GM19240 (cell line): ENCODE data around the gene PPP1R12B.
"Not testable (repeated sequence)": the region's sequence is repeated elsewhere in the genome, so short reads cannot be mapped to it uniquely, and the experiment has no call there.

Experiments used
- DNase-seq: peaks from one replicate; pipeline ENCODE4 v3.0.0; 2011; ENCODE audit warnings: low spot score; ENCODE audit not compliant: insufficient read length

Gene PPP1R12B

DNA sequence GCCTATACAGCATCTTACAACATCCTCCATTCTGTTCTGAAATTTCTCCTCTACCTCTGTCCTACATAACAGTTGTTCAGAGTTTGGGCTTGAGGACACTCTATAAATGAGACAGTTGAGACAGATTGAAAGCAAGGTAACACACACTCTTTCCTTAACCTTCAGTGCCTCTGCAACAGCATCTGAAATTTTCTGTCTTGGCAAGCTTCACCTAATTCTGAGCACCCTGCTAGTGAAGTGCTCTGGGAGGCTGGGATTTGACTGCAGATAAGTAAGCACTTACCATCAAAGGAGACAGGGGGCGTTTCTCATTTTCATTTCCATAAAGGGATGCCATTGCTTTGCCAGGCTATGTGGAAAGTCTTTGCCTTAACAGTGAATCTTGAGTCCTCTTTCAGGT, 53.3 kb downstream of the PPP1R12B start:
- not testable (repeated sequence) for DNase-seq

DNA sequence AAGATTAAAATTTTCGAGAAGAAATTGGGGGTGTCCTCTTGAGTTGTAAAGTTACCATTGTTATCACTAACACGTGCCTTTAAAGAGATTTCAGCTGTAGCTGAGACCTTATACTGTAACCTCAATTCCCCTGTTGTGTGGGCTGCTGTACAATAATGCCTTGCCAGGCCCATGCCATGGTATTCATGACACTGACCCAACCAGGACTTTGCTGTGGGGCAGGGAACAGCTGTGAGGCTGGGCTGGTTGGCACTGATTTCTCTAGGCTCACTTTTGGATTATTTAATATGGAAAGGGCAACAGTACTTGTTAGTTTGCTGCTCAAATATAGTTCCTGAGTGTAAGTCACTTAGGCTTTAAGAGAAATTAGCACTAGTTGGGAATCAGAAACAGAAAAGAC, 54.9 kb downstream of the PPP1R12B start:
- DNase-seq = not testable (repeated sequence)

DNA sequence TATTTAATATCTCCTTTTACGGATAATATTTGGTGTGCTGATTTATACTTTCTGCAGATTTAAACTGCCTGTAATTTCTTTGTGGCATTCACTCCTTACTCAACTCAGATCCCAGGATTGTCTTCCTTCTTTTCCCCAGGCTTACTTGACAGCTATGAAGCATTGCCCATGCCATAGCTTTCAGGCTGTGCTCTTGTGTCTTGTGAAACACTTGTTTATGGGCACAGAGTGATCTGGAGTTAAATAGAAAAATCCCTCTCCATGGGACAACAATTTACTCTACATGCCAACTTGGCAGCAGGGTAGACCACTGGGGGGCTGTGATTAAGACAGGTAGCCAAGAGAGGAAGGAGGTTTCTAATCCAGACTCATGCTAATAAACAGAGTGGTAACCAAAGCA, 57.4 kb downstream of the PPP1R12B start:
- no peak for DNase-seq

DNA sequence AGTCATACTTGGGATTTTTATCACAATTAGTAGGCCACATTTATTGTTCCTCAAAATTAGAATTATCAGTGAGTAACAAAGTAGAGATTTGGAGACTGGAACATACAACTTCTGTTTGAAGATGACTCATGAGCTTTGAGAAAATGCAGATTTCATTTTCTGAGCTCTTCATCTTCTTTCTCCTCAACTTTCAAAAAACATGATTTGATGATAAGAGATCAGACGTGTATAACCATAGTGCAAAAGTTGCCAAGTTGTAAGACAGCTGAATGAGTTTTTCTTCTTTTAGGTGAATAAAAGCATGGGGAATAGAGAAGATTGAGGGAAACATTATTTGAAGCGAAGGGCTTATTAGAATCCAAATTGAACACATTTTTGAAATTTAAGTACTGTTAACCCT, 58.4 kb downstream of the PPP1R12B start:
- DNase-seq = not testable (repeated sequence)

DNA sequence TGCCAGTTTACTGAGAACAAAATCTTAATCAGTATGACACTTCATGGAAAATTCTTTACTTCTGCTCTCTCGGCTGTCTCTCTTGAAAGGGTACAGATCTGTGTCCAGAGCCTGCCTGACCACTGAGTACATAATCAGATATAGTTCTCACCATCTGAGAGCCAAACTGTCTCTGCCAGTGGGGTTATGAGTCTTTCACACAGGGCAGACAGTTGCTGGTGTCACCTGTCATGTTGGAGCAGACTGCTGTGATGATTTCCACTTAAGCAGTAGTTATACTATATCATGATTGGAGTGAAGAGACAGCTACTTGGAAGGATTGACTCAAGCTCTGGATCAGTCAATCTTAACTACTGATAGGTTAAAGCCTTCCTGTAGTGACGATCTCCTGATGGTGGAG, 58.9 kb downstream of the PPP1R12B start:
- not testable (repeated sequence) for DNase-seq

DNA sequence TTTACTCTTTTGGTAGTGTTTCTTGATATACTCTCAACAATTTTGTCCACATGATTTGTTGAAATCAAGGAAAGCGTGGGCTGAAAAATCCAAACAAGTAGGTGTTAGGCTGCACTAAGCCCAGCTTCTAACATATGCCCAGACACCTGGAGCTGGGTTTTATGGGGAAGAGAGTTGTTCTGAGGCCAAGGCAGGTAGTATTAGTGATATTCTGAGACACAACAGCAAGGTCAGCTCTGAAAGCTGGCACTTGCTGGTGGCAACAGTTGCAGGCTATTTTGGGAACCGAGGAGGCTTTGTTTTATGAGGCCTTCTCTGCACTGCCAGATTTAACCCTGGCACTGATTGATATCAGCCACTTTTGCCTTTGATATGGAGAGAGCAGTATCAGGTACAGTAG, 61.8 kb downstream of the PPP1R12B start:
- DNase-seq = not testable (repeated sequence)

DNA sequence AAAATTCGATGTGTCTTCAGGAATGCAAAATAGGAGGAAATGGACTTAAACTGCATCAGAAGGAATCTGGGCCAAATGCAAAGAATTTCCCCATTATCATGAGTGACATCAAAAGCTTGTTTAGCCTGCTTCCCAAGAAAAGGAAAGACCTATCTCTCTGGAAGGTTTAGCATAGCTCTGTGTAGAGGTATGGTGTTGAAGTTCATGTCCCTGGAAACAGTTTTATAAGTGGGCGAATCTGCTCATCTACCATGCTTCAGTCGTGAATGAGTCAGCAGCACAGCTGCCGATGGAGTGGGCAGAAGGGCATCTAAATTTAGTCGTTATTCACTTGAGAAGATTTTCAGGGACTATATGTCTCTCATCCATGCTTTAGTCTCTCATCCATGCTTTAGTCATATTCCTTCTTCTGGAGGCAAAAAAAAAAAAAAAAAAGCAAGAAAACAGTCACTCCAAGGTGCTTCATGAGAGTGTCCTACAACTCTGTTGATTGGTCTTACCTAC, 62.4 kb downstream of the PPP1R12B start:
- not testable (repeated sequence) for DNase-seq

DNA sequence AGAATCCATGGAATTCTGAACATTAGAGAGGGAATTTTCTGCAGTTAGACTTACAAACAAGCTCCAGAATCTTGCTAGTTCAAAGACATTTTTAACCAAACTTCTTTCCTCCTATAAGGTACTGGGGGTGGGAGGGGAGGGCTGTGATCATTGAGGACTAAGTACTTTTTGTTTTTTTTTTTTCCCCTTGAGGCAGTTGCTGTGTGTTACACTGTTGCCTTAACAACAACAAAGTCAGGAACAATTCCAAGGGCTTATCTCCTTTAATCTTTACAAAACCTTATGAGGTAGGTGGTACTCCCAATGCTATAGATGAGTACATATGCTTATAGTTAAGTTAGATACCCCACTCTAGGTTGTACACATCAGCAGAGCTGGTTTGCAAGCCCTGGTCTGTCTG, 62.9 kb downstream of the PPP1R12B start:
- DNase-seq = no peak

DNA sequence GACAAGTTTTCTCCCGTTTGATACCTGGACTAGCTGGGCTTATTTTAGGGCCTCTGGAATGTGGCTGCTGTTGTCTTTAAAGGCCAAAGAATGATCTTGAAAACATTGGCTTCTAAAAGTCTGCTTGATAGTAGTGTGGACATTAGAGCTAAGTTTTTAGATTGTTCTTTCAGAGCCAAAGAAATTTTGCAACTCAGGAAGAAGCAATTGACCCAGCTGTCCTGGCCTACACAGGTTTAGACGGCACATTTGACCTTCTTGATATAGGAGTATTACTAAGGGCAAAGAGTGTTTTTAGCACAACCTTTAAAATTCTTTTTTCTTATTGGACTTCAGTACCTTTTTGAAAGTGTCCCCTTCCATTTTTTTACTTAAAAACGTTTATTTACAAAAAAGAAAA, 63.9 kb downstream of the PPP1R12B start:
- not testable (repeated sequence) for DNase-seq

DNA sequence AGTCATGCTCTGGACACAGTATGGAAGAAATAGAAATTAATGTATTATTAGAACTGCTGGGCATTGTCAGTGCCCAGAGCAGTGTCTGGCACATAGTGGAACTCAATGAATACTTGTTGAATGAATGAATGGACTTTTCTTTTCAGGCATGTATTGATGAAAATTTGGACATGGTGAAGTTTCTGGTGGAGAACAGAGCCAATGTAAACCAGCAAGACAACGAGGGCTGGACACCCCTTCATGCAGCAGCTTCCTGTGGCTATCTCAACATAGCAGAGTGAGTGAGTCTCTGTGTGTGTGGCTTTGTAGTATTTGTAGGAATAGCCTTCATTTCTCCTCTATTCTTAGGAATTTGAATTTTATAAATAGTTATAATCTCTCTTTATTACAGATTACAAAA, 68.1 kb downstream of the PPP1R12B start:
- DNase-seq = no peak

DNA sequence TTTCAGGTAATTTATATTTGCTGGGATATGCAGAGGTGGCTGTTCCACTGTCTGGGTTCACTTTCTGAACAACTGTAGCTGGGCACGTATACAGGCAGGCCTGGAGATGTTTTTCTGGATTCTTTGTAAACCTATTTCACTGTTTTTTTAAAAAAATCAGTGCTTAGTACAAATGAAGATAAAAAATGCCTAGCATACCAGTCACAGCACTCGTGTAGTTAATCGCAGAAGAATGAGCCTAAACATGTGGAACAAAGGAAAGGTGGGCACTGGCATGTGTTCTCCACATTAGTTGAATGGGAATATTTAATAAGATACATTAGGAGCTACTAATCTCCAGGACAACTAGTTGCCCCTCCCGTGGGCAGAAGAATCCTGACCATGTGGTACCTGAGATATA, 68.6 kb downstream of the PPP1R12B start:
- not testable (repeated sequence) for DNase-seq

DNA sequence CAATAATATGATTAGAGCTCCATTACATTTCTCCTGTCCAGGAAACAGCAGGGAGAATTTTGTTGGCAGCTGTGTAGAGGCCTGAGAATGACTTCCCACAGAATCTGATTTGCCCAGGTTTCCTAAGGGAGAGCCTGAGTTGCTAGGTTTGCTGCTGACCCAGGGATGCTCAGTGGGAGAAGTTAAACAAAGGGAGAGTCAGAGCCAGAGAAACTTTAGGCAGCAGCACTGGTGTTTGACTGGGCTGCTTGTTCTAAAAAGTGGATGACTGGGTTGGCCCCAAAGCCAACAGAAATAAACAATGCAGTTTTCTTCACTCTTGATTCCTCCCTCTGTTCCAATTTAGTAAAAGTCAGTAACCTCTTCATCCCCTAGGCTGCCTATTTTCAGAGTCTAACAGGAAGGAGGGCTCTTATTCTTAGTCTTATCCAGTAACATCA, 69.3 kb downstream of the PPP1R12B start:
- DNase-seq = not testable (repeated sequence)

DNA sequence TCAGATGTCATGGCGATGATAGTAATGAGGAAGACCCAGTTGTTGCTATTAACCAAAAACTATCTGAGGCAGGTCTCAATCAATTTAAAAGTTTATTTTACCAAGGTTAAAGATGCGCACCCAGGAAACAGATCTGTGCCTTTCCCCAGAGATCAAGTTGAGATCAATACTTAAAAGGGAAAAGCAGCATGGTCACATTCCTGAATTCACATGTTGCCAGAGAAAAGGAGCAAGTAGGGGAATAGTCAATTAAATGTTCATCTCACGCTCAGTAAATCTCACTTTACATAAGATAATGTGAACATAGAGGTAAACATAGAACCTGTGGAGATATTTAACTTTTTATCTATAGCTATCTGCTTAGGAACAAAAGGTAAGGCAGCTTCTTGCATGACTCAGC, 71.2 kb downstream of the PPP1R12B start:
- DNase-seq = not testable (repeated sequence)

DNA sequence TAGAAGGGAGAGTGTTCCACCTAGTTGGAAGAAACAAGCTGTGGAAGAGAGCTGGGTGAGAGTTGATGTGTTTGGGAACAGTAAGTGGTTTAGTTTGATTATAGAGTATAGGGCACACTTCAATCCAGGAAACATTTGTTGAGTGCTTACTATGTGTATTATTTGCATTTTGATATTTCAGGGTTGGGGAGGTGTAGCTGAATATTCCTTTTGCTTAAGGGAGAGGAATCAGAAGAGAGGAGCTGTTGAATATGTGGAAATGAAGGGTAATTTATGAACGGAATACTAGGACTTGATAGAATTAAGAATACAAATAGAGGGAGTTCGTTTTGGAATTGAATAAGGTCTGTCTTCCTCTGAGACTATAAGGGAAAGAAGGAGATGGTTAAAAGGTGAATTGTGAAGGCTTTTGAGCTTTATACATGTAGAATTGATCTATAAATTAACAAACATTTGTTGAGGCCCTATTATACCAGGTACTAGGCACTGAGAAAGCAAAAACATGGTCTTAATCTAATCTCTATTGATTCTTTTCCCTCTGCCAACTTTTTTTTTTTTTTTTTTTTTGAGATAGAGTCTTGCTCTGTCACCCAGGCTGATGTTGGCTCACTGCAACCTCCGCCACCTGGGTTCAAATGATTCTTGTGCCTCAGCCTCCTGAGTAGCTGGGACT, 72.1 kb downstream of the PPP1R12B start:
- DNase-seq = not testable (repeated sequence)

DNA sequence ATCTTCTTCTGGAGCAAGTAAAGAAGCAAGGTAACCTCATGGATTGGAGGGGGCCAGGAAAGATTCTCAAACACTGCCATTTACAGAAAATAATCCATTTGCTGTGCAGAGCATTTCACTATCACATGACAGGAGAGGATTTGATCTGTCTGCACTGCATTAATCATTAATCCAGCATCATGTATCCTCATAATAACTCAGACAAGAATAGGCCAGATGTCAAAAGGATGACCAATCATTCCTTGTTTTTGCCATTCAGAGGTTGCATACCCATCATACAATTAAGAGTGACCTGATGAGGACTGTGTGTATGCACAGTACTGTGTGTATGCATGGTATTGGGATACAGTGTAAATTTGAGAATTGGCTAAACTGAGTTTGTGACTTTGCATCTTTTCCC, 74.2 kb downstream of the PPP1R12B start:
- not testable (repeated sequence) for DNase-seq

DNA sequence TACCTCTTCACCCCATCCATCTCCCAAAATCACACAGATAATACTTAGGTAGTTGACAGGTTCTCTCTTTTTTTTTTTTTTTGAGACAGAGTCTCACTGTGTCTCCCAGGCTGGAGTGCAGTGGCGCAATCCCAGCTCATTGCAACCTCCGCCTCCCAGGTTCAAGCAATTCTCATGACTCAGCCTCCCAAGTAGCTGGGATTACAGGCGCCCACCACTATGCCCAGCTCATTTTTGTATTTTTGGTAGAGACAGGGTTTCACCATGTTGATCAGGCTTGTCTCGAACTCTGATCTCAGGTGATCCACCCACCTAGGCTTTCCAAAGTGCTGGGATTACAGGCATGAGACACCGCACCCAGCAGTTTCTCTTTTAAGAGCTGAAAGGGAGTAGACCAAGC, 75.8 kb downstream of the PPP1R12B start:
- not testable (repeated sequence) for DNase-seq

DNA sequence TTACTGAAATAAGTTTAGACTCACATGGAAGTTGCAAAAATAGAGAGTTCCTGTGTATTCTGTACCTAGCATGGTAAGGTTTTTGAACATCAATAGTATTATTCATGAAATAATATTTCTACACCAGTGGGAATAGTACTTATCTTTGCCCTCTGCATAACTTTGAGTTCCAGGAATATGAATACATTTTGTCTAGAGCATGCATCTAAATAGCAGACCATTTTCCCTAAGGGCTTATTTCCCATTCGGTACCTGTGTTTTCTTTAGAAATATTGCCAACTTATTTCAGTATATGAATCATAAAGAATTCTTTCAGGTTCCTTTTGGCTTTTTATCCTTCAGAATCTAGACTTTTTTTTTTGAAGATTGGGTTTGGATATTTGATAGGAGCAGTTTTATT, 81.6 kb downstream of the PPP1R12B start:
- DNase-seq = not testable (repeated sequence)

DNA sequence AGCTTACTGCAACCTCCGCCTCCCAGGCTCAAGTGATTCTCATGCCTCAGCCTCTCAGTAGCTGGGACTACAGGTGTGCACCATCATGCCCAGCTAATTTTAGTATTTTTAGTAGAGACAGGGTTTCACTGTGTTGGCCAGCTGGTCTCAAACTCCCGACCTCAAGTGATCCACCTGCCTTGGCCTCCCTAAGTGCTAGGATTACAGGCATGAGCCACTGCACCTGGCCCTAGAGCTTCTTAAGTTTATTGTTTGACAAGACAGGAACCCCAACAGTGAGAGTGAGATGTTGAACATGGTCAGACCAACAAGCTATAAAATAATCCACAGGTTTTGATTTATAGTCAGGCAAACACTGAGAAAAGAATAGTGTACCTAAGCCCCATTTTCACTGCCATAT, 83.8 kb downstream of the PPP1R12B start:
- not testable (repeated sequence) for DNase-seq

DNA sequence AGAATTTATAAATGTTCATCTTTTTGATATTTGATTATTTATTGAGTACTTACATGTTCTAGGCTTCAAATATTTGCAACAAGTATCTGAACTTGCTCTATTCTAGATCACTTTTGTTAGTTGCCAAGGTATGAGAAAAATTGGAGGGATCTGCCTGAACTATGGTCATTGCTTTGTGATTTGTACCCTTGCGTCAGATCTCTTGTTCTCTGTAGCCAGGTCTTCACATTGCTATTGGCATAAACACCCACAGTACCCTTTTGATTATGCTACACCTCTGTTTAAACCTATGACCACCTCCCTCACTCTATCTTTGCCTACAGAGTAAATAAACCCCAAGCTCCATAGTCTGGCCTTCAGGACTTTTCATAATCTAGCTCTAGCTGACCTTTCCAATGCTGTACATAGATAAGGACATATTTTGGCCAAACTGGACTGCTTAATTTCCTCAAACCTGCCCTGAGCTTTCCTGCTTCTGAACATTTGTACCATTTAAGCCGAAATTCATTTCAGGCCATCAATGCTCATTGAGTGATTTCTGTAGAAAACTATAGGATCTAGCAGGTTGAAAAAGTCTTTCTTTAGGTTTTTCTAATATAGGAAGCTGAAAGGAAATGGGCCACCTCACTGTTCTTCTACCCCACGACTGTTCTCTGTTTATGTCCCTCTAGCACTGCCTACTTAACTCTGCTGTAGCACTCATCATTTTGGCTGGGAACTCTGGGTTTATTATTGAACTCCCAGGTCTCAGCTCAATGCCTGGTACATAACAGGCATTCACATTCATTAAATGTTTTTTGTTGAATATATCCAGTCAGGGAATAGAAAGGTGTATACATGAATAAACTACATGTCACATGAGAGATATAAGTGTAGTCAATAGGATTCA, 84.9 kb downstream of the PPP1R12B start:
- no peak for DNase-seq

DNA sequence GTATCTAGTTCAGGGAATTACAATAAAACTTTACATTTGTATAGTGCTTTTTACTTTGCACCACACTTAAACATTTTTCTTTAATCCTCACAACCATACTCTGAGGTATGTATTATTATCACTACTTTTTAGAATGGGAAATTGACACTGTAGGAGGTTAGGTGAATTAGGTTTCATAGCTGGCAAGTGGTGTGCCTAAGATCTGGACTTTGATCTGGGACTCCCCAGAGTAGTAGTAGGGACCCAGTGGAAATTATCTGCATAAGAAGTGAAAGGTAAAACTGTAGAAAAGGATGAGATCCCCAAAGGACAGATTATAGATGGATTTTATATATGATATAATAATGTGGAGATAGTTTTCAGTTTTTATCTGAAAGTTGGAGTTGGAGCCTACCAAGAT, 85.6 kb downstream of the PPP1R12B start:
- no peak for DNase-seq

DNA sequence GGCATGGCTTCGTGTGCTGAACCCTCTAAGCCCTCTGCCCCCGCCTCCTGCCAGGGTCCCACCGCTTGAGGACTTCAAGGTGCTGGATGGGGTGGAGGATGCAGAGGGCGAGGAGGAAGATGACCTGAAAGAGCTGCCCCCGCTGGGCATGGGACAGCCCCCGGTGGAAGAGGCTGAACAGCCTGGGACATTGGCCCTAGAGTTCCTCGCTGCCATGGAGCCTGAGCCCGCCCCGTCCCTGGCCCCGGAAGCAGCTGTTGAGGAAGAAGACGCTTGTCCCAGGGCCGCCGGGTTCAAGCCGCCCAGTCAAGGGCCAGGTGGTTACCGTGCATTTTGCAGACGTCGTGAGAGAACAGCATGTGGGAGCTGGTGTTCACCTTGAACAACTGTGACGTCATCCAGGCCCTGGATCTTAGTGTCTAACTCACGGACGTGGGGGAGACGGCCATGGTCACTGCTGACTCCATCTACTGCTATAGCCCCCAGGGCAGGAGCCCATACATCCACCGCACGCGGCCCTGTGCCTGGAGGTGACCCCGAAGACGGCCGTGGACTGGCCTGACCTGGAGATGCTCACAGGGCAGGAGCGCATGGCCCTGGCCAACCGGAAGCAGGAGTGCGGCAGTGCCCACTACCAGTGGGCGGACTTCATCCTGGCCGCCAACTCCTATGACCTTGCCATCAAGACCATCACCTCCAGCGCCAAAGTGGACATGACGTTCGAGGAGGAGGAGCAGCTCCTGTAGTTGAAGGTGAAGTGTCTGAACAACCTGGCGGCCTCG, 90.1 kb downstream of the PPP1R12B start:
- no peak for DNase-seq

DNA sequence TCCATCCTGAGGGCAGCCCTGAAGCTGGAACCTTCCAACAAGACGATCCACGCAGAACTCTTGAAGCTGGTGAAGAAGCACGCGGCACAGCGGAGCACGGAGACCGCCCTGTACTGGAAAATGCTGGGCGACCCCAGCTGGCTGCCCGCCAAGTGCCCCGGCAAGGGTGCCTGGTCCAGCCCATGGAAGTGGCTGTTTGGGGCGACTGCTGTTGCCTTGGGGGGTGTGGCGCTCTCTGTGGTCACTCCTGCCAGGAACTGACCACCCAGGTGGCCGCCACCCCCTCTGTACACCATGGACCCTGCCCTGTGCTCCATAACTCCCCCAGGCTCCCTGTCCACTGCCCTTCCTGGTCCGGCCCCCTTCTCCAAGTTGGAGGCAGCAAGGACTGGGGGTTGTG, 90.8 kb downstream of the PPP1R12B start:
- DNase-seq = no peak
